Measurements from ENCODE around the gene MEG3.

Gene MEG3

GRCh38 chr14:100834082-100834793, 8.3 kb downstream of the MEG3 start:
- Mint-ChIP-seq H3K36me3 (ENCODE audit: low read depth) (peaks cover under 1% of the 10 kb centered on the region), H3K4me1 (peaks cover 80% of the 10 kb centered on the region), H3K27ac (no peak overlapping the region), H3K9me3 (peaks cover under 1% of the 10 kb centered on the region), H3K4me3 (no peak overlapping the region), H3K27me3 (ENCODE audit: low read depth, poor library complexity) (peaks cover 20% of the 10 kb centered on the region)
- no peak for DNase-seq
- TF ChIP-seq CTCF (IDR thresholded peaks at IDR 0.05), result no peak

- Mint-ChIP-seq H3K36me3 (ENCODE audit: low read depth) (no peaks in the 10 kb centered on the region), H3K4me3 (no peak overlapping the region), H3K4me1 (peaks cover 80% of the 10 kb centered on the region), H3K27me3 (ENCODE audit: low read depth, poor library complexity) (peaks cover 21% of the 10 kb centered on the region), H3K27ac (no peak overlapping the region), H3K9me3 (no peaks in the 10 kb centered on the region)
- DNase-seq, result no peak
- no peak for TF ChIP-seq CTCF (IDR thresholded peaks at IDR 0.05)
Observed at GRCh38 chr14:100834794-100835547, 9.1 kb downstream of the MEG3 start.

GRCh38 chr14:100835548-100836310, 9.8 kb downstream of the MEG3 start:
- TF ChIP-seq CTCF (IDR thresholded peaks at IDR 0.05), result no peak
- no peak overlapping the region for H3K27ac Mint-ChIP-seq
- H3K4me3 Mint-ChIP-seq, result no peak overlapping the region
- H3K9me3 Mint-ChIP-seq, result no peaks in the 10 kb centered on the region
- H3K36me3 Mint-ChIP-seq (ENCODE audit: low read depth), result no peaks in the 10 kb centered on the region
- H3K27me3 Mint-ChIP-seq (ENCODE audit: low read depth, poor library complexity), result peaks cover 22% of the 10 kb centered on the region
- H3K4me1 Mint-ChIP-seq, result peaks cover 80% of the 10 kb centered on the region
- DNase-seq, result no peak

GRCh38 chr14:100836311-100836805, 10.4 kb downstream of the MEG3 start:
- TF ChIP-seq CTCF (IDR thresholded peaks at IDR 0.05), result no peak
- Mint-ChIP-seq H3K36me3 (ENCODE audit: low read depth) (no peaks in the 10 kb centered on the region), H3K4me1 (peaks cover 79% of the 10 kb centered on the region), H3K9me3 (no peaks in the 10 kb centered on the region), H3K4me3 (no peak overlapping the region), H3K27me3 (ENCODE audit: low read depth, poor library complexity) (peaks cover 22% of the 10 kb centered on the region), H3K27ac (no peak overlapping the region)
- DNase-seq, result no peak

GRCh38 chr14:100836941-100837804, 11.3 kb downstream of the MEG3 start:
- H3K4me1 Mint-ChIP-seq, result peaks cover 79% of the 10 kb centered on the region
- no peak overlapping the region for H3K27ac Mint-ChIP-seq
- H3K36me3 Mint-ChIP-seq (ENCODE audit: low read depth), result no peaks in the 10 kb centered on the region
- H3K9me3 Mint-ChIP-seq, result no peaks in the 10 kb centered on the region
- no peak for TF ChIP-seq CTCF (IDR thresholded peaks at IDR 0.05)
- DNase-seq, result no peak
- H3K27me3 Mint-ChIP-seq (ENCODE audit: low read depth, poor library complexity), result peaks cover 22% of the 10 kb centered on the region
- peak overlapping the region; percentile 35 for H3K4me3 Mint-ChIP-seq
